HEK293 (cell line): ENCODE results near the gene HID1.

Experiments used
- GLIS2 ChIP-seq: fragments of 450-650 bp; formaldehyde crosslinking; IDR thresholded peaks from 2 replicates; pipeline ENCODE4 v1.5.1; 2016; ENCODE audit warnings: missing biosample characterization, missing genetic modification characterization
- HOXD13 ChIP-seq: sonication (generic); formaldehyde crosslinking; IDR thresholded peaks from 2 replicates; pipeline ENCODE4 v1.8.0; 2022; ENCODE audit warnings: missing genetic modification reagents, borderline replicate concordance
- SP2 ChIP-seq: fragments of 450-650 bp; formaldehyde crosslinking; IDR thresholded peaks from 2 replicates; pipeline ENCODE4 v1.5.1; 2016; ENCODE audit warnings: missing biosample characterization, missing genetic modification characterization
- TRIM28 ChIP-seq: IDR thresholded peaks from 2 replicates; pipeline ENCODE4 v1.6.1; 2011; ENCODE audit warnings: low read length, control low read depth, borderline replicate concordance
- ZBTB8A ChIP-seq: fragments of 450-650 bp; formaldehyde crosslinking; IDR thresholded peaks from 2 replicates; pipeline ENCODE4 v1.5.1; 2016; ENCODE audit warnings: missing biosample characterization, missing genetic modification characterization
- ZEB2 ChIP-seq: fragments of 450-650 bp; formaldehyde crosslinking; IDR thresholded peaks from 2 replicates; pipeline ENCODE4 v1.5.1; 2016; ENCODE audit warnings: missing biosample characterization, missing genetic modification characterization
- ZFP37 ChIP-seq: fragments of 450-650 bp; formaldehyde crosslinking; IDR thresholded peaks from 2 replicates; pipeline ENCODE4 v1.5.1; 2016; ENCODE audit warnings: missing biosample characterization, missing genetic modification characterization
- ZNF112 ChIP-seq: fragments of 450-650 bp; formaldehyde crosslinking; IDR thresholded peaks from 2 replicates; pipeline ENCODE4 v1.5.0; 2017; ENCODE audit warnings: missing biosample characterization, missing genetic modification characterization
- ZNF138 ChIP-seq: fragments of 450-650 bp; formaldehyde crosslinking; IDR thresholded peaks from 2 replicates; pipeline ENCODE4 v1.5.1; 2016; ENCODE audit warnings: missing biosample characterization, missing genetic modification characterization, borderline replicate concordance
- ZNF175 ChIP-seq: fragments of 450-650 bp; formaldehyde crosslinking; IDR thresholded peaks from 2 replicates; pipeline ENCODE4 v1.5.1; 2016; ENCODE audit warnings: missing biosample characterization, missing genetic modification characterization
- ZNF19 ChIP-seq: fragments of 450-650 bp; formaldehyde crosslinking; IDR thresholded peaks from 2 replicates; pipeline ENCODE4; 2016; ENCODE audit warnings: missing biosample characterization, missing genetic modification characterization, low read depth
- ZNF292 ChIP-seq: fragments of 450-650 bp; formaldehyde crosslinking; IDR thresholded peaks from 2 replicates; pipeline ENCODE4 v1.5.1; 2016; ENCODE audit warnings: low read depth, missing biosample characterization, missing genetic modification characterization, borderline replicate concordance
- ZNF341 ChIP-seq: fragments of 450-650 bp; formaldehyde crosslinking; IDR thresholded peaks from 2 replicates; pipeline ENCODE4; 2016; ENCODE audit warnings: low read depth, missing biosample characterization, missing genetic modification characterization
- ZNF404 ChIP-seq: fragments of 450-650 bp; formaldehyde crosslinking; IDR thresholded peaks from 2 replicates; pipeline ENCODE4 v1.5.1; 2017; ENCODE audit warnings: missing biosample characterization, missing genetic modification characterization
- ZNF423 ChIP-seq: fragments of 450-650 bp; formaldehyde crosslinking; IDR thresholded peaks from 2 replicates; pipeline ENCODE4 v1.5.1; 2016; ENCODE audit warnings: missing biosample characterization, missing genetic modification characterization
- ZNF596 ChIP-seq: fragments of 450-650 bp; IDR thresholded peaks from 2 replicates; pipeline ENCODE4 v1.5.0; 2018; ENCODE audit warnings: missing biosample characterization, mild to moderate bottlenecking, missing genetic modification characterization, moderate library complexity
- ZNF600 ChIP-seq: fragments of 450-650 bp; formaldehyde crosslinking; IDR thresholded peaks from 2 replicates; pipeline ENCODE4 v1.5.1; 2016; ENCODE audit warnings: missing biosample characterization, missing genetic modification characterization
- ZNF776 ChIP-seq: fragments of 450-650 bp; formaldehyde crosslinking; IDR thresholded peaks from 2 replicates; pipeline ENCODE4 v1.5.0; 2017; ENCODE audit warnings: missing biosample characterization, missing genetic modification characterization, borderline replicate concordance
- ZNF837 ChIP-seq: fragments of 450-650 bp; formaldehyde crosslinking; IDR thresholded peaks from 2 replicates; pipeline ENCODE4 v1.5.1; 2016; ENCODE audit warnings: missing biosample characterization, missing genetic modification characterization
- ZSCAN16 ChIP-seq: fragments of 450-650 bp; formaldehyde crosslinking; IDR thresholded peaks from 2 replicates; pipeline ENCODE4 v1.5.1; 2016; ENCODE audit warnings: missing biosample characterization, missing genetic modification characterization
- ZXDB ChIP-seq: fragments of 450-650 bp; formaldehyde crosslinking; IDR thresholded peaks from 2 replicates; pipeline ENCODE4 v1.5.1; 2016; ENCODE audit warnings: missing biosample characterization, missing genetic modification characterization
- TF ChIP-seq, protein P1 (sequence below): fragments of 450-650 bp; formaldehyde crosslinking; IDR thresholded peaks from 2 replicates; pipeline ENCODE4 v1.5.1; 2017; ENCODE audit warnings: missing biosample characterization, missing genetic modification characterization
- TF ChIP-seq, protein P2 (sequence below): fragments of 450-650 bp; formaldehyde crosslinking; IDR thresholded peaks from 2 replicates; pipeline ENCODE4 v1.5.1; 2016; ENCODE audit warnings: missing biosample characterization, missing genetic modification characterization
- TF ChIP-seq, protein P3 (sequence below): fragments of 450-650 bp; formaldehyde crosslinking; IDR thresholded peaks from 2 replicates; pipeline ENCODE4 v1.5.1; 2016; ENCODE audit warnings: missing biosample characterization, missing genetic modification characterization, low read depth
- TF ChIP-seq, protein P4 (sequence below): fragments of 450-650 bp; formaldehyde crosslinking; IDR thresholded peaks from 2 replicates; pipeline ENCODE4 v1.5.1; 2016; ENCODE audit warnings: missing biosample characterization, missing genetic modification characterization
- TF ChIP-seq, protein P5 (sequence below): fragments of 450-650 bp; formaldehyde crosslinking; IDR thresholded peaks from 2 replicates; pipeline ENCODE4 v1.5.1; 2016; ENCODE audit warnings: missing biosample characterization, missing genetic modification characterization
- TF ChIP-seq, protein P6 (sequence below): fragments of 450-650 bp; formaldehyde crosslinking; IDR thresholded peaks from 2 replicates; pipeline ENCODE4 v1.5.1; 2016; ENCODE audit warnings: missing biosample characterization, missing genetic modification characterization
- TF ChIP-seq, protein P7 (sequence below): IDR thresholded peaks from 2 replicates; pipeline ENCODE4 v1.6.1; 2011; ENCODE audit warnings: mild to moderate bottlenecking, low read depth, low read length, borderline replicate concordance

HID1 gene

DNA sequence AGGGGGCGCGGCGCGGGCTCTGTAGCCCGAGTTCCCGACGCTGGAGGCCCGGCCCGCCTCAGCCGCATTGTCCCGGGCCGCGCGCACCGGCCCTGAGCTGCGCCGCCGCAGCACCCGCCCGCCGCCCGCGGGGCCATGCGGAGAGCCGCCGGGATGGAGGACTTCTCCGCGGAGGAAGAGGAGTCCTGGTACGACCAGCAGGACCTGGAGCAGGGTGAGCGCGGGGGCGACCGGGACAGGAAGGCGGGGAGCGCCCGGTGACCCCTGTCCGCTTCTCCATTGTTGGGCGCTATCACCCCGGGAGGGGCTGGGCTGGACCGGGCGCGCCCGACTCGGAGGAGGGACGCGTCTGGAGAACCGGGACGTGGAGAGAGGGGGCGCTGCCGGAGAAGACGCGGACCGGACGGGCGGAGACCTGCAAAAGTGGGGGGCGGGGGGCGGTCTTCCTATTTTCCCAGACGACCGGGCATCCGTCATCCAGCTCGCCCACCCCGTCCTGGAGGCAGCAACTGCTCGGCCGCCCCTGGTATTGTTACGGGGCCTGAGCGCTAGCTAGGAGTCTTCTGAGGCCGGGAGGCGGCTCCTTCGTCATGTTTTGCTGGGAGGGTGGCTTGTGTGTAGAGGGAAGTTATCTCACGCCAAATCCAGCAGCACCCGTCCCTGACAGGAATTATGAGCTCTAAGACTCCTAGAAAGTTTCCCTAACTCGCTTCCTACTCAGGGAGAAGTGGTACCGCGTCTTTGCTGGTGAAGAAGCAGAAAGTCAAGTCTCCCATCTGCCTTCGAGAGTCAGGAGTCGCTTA lies 15.6 kb upstream of the HID1 start (continued):
- TF ChIP-seq ZNF175 (tag by site-specific recombination) = no peak
- TF ChIP-seq, protein P1, sequence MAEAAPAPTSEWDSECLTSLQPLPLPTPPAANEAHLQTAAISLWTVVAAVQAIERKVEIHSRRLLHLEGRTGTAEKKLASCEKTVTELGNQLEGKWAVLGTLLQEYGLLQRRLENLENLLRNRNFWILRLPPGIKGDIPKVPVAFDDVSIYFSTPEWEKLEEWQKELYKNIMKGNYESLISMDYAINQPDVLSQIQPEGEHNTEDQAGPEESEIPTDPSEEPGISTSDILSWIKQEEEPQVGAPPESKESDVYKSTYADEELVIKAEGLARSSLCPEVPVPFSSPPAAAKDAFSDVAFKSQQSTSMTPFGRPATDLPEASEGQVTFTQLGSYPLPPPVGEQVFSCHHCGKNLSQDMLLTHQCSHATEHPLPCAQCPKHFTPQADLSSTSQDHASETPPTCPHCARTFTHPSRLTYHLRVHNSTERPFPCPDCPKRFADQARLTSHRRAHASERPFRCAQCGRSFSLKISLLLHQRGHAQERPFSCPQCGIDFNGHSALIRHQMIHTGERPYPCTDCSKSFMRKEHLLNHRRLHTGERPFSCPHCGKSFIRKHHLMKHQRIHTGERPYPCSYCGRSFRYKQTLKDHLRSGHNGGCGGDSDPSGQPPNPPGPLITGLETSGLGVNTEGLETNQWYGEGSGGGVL (tag by site-specific recombination) = peak; percentile 61; the same call in 1 of the 2 replicates
- TF ChIP-seq ZEB2 = peak; percentile 79
- no peak for TF ChIP-seq ZNF776 (tag by site-specific recombination)
- TF ChIP-seq ZNF292 (tag by site-specific recombination) = no peak
- TF ChIP-seq, protein P2, sequence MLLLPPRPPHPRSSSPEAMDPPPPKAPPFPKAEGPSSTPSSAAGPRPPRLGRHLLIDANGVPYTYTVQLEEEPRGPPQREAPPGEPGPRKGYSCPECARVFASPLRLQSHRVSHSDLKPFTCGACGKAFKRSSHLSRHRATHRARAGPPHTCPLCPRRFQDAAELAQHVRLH (tag by site-specific recombination) = no peak
- no peak for TF ChIP-seq ZNF596 (tag by site-specific recombination)
- TF ChIP-seq, protein P3, sequence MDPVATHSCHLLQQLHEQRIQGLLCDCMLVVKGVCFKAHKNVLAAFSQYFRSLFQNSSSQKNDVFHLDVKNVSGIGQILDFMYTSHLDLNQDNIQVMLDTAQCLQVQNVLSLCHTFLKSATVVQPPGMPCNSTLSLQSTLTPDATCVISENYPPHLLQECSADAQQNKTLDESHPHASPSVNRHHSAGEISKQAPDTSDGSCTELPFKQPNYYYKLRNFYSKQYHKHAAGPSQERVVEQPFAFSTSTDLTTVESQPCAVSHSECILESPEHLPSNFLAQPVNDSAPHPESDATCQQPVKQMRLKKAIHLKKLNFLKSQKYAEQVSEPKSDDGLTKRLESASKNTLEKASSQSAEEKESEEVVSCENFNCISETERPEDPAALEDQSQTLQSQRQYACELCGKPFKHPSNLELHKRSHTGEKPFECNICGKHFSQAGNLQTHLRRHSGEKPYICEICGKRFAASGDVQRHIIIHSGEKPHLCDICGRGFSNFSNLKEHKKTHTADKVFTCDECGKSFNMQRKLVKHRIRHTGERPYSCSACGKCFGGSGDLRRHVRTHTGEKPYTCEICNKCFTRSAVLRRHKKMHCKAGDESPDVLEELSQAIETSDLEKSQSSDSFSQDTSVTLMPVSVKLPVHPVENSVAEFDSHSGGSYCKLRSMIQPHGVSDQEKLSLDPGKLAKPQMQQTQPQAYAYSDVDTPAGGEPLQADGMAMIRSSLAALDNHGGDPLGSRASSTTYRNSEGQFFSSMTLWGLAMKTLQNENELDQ (tag by site-specific recombination) = no peak
- TF ChIP-seq, protein P4, sequence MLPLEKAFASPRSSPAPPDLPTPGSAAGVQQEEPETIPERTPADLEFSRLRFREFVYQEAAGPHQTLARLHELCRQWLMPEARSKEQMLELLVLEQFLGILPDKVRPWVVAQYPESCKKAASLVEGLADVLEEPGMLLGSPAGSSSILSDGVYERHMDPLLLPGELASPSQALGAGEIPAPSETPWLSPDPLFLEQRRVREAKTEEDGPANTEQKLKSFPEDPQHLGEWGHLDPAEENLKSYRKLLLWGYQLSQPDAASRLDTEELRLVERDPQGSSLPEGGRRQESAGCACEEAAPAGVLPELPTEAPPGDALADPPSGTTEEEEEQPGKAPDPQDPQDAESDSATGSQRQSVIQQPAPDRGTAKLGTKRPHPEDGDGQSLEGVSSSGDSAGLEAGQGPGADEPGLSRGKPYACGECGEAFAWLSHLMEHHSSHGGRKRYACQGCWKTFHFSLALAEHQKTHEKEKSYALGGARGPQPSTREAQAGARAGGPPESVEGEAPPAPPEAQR (tag by site-specific recombination) = no peak
- TF ChIP-seq ZNF112 (tag by site-specific recombination) = no peak
- TF ChIP-seq, protein P5, sequence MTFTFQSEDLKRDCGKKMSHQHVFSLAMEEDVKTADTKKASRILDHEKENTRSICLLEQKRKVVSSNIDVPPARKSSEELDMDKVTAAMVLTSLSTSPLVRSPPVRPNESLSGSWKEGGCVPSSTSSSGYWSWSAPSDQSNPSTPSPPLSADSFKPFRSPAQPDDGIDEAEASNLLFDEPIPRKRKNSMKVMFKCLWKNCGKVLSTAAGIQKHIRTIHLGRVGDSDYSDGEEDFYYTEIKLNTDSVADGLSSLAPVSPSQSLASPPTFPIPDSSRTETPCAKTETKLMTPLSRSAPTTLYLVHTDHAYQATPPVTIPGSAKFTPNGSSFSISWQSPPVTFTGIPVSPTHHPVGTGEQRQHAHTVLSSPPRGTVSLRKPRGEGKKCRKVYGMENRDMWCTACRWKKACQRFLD (tag by site-specific recombination) = no peak
- TF ChIP-seq, protein P6, sequence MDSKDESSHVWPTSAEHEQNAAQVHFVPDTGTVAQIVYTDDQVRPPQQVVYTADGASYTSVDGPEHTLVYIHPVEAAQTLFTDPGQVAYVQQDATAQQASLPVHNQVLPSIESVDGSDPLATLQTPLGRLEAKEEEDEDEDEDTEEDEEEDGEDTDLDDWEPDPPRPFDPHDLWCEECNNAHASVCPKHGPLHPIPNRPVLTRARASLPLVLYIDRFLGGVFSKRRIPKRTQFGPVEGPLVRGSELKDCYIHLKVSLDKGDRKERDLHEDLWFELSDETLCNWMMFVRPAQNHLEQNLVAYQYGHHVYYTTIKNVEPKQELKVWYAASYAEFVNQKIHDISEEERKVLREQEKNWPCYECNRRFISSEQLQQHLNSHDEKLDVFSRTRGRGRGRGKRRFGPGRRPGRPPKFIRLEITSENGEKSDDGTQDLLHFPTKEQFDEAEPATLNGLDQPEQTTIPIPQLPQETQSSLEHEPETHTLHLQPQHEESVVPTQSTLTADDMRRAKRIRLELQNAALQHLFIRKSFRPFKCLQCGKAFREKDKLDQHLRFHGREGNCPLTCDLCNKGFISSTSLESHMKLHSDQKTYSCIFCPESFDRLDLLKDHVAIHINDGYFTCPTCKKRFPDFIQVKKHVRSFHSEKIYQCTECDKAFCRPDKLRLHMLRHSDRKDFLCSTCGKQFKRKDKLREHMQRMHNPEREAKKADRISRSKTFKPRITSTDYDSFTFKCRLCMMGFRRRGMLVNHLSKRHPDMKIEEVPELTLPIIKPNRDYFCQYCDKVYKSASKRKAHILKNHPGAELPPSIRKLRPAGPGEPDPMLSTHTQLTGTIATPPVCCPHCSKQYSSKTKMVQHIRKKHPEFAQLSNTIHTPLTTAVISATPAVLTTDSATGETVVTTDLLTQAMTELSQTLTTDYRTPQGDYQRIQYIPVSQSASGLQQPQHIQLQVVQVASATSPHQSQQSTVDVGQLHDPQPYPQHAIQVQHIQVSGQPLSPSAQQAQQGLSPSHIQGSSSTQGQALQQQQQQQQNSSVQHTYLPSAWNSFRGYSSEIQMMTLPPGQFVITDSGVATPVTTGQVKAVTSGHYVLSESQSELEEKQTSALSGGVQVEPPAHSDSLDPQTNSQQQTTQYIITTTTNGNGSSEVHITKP (tag by site-specific recombination) = peak; percentile 54
- TF ChIP-seq HOXD13 = no peak
- TF ChIP-seq ZNF19 (tag by site-specific recombination) = no peak
- no peak; the same call in 1 of the 2 replicates for TF ChIP-seq ZXDB (tag by site-specific recombination)
- TF ChIP-seq SP2 (tag by site-specific recombination) = peak; percentile 91
- TF ChIP-seq ZNF138 (tag by site-specific recombination) = no peak
- no peak for TF ChIP-seq TRIM28
- TF ChIP-seq ZNF423 (tag by site-specific recombination) = no peak
- TF ChIP-seq, protein P7, sequence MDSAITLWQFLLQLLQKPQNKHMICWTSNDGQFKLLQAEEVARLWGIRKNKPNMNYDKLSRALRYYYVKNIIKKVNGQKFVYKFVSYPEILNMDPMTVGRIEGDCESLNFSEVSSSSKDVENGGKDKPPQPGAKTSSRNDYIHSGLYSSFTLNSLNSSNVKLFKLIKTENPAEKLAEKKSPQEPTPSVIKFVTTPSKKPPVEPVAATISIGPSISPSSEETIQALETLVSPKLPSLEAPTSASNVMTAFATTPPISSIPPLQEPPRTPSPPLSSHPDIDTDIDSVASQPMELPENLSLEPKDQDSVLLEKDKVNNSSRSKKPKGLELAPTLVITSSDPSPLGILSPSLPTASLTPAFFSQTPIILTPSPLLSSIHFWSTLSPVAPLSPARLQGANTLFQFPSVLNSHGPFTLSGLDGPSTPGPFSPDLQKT = no peak
- TF ChIP-seq ZNF404 (tag by site-specific recombination) = no peak
- no peak; the same call in 1 of the 2 replicates for TF ChIP-seq GLIS2 (tag by site-specific recombination)
- TF ChIP-seq ZNF600 (tag by site-specific recombination) = peak; percentile 51; the same call in 1 of the 2 replicates
- TF ChIP-seq ZNF341 (tag by site-specific recombination) = peak; percentile 62
- TF ChIP-seq ZBTB8A (tag by site-specific recombination) = peak; percentile 95
- TF ChIP-seq ZFP37 (tag by site-specific recombination) = 0 out of 2 replicates have a peak, but pooled peaks have one; percentile 22
- TF ChIP-seq ZNF837 (tag by site-specific recombination) = no peak
- no peak for TF ChIP-seq ZSCAN16 (tag by site-specific recombination)
